ENCODE measurements around the gene ATF4.

Gene ATF4

DNA sequence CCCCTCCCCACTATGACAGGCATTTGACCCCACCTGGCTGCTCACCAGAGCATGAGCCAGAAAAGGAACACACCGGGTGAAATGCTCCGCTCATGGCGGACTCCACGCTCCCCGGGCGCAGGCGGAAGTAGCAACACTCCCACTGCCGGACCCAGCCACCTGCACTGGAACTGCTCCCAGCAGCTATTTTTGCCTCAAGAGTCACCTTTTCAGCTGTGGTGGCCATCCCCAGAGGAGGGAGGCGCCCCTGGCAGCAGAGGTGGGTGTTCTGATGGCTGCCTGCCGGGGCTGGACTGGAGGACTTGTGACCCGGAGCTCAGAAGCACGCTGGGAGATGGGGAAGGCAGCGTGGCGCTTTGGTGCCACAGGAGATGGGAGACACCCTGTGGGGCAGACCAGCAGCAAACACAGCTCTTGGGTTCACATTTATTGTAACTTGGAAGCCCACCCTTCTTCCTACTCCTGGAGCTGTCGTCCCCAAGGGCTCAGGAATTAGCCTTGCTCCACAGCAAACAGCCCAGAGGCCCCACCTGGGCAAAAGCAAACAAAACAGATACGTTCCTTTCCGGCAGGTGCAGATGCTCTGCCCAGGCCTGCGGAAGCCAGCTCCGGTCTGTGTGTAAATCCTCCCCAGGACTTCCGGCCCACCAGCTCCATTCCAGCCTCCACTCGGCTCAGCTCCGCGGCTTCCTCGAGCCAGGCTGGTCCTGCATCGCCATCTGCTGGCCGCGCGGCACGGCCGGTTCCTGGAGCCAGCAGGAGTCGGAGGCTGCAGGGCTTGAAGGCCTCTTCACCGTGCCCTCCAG is 8.5 kb downstream of the ATF4 start (continued):
- TF ChIP-seq ZSCAN23 (tag by site-specific recombination; IDR thresholded peaks at IDR 0.05), result peak; percentile 90
- TF ChIP-seq ZNF555 (tag by site-specific recombination; conservative IDR thresholded peaks at IDR 0.05), result no peak
- no peak for TF ChIP-seq ZNF214 (tag by site-specific recombination; IDR thresholded peaks at IDR 0.05; ENCODE audit: borderline replicate concordance)
- no peak for TF ChIP-seq ZNF169 (tag by site-specific recombination; IDR thresholded peaks at IDR 0.05)
- TF ChIP-seq HOXD13 (CRISPR knock-in tag; IDR thresholded peaks at IDR 0.05; ENCODE audit: borderline replicate concordance), result no peak
- TF ChIP-seq ZNF707 (tag by site-specific recombination; IDR thresholded peaks at IDR 0.05), result no peak
- TF ChIP-seq FEZF1 (tag by site-specific recombination; IDR thresholded peaks at IDR 0.05), result no peak
- no peak for TF ChIP-seq ZNF624 (tag by site-specific recombination; IDR thresholded peaks at IDR 0.05)
- TF ChIP-seq, protein P1, sequence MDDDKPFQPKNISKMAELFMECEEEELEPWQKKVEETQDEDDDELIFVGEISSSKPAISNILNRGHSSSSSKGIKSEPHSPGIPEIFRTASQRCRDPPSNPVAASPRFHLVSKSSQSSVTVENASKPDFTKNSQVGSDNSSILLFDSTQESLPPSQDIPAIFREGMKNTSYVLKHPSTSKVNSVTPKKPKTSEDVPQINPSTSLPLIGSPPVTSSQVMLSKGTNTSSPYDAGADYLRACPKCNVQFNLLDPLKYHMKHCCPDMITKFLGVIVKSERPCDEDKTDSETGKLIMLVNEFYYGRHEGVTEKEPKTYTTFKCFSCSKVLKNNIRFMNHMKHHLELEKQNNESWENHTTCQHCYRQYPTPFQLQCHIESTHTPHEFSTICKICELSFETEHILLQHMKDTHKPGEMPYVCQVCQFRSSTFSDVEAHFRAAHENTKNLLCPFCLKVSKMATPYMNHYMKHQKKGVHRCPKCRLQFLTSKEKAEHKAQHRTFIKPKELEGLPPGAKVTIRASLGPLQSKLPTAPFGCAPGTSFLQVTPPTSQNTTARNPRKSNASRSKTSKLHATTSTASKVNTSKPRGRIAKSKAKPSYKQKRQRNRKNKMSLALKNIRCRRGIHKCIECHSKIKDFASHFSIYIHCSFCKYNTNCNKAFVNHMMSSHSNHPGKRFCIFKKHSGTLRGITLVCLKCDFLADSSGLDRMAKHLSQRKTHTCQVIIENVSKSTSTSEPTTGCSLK (tag by site-specific recombination; IDR thresholded peaks at IDR 0.05), result no peak
- no peak for TF ChIP-seq ZNF792 (tag by site-specific recombination; IDR thresholded peaks at IDR 0.05)
- TF ChIP-seq ZNF433 (tag by site-specific recombination; IDR thresholded peaks at IDR 0.05; ENCODE audit: low read depth), result no peak
- 0 out of 2 replicates have a peak, but pooled peaks have one; percentile 5 for TF ChIP-seq ZNF768 (tag by site-specific recombination; IDR thresholded peaks at IDR 0.05)
- TF ChIP-seq ZBTB11 (tag by site-specific recombination; conservative IDR thresholded peaks at IDR 0.05; ENCODE audit: low read depth), result peak; percentile 71
- TF ChIP-seq SCRT2 (tag by site-specific recombination; IDR thresholded peaks at IDR 0.05), result peak; percentile 38; the same call in 1 of the 2 replicates
- TF ChIP-seq KLF16 (tag by site-specific recombination; IDR thresholded peaks at IDR 0.05), result peak; percentile 85
- TF ChIP-seq, protein P2, sequence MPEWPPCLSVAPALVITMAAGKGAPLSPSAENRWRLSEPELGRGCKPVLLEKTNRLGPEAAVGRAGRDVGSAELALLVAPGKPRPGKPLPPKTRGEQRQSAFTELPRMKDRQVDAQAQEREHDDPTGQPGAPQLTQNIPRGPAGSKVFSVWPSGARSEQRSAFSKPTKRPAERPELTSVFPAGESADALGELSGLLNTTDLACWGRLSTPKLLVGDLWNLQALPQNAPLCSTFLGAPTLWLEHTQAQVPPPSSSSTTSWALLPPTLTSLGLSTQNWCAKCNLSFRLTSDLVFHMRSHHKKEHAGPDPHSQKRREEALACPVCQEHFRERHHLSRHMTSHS (tag by site-specific recombination; IDR thresholded peaks at IDR 0.05), result no peak
- TF ChIP-seq ZNF423 (tag by site-specific recombination; IDR thresholded peaks at IDR 0.05), result no peak
- TF ChIP-seq ZNF335 (tag by site-specific recombination; conservative IDR thresholded peaks at IDR 0.05), result peak; percentile 61
- no peak for TF ChIP-seq MZF1 (tag by site-specific recombination; IDR thresholded peaks at IDR 0.05; ENCODE audit: borderline replicate concordance)
- no peak for TF ChIP-seq ZNF704 (tag by site-specific recombination; IDR thresholded peaks at IDR 0.05)
- TF ChIP-seq, protein P3, sequence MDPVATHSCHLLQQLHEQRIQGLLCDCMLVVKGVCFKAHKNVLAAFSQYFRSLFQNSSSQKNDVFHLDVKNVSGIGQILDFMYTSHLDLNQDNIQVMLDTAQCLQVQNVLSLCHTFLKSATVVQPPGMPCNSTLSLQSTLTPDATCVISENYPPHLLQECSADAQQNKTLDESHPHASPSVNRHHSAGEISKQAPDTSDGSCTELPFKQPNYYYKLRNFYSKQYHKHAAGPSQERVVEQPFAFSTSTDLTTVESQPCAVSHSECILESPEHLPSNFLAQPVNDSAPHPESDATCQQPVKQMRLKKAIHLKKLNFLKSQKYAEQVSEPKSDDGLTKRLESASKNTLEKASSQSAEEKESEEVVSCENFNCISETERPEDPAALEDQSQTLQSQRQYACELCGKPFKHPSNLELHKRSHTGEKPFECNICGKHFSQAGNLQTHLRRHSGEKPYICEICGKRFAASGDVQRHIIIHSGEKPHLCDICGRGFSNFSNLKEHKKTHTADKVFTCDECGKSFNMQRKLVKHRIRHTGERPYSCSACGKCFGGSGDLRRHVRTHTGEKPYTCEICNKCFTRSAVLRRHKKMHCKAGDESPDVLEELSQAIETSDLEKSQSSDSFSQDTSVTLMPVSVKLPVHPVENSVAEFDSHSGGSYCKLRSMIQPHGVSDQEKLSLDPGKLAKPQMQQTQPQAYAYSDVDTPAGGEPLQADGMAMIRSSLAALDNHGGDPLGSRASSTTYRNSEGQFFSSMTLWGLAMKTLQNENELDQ (tag by site-specific recombination; IDR thresholded peaks at IDR 0.05; ENCODE audit: low read depth), result no peak
- TF ChIP-seq ZNF138 (tag by site-specific recombination; IDR thresholded peaks at IDR 0.05; ENCODE audit: borderline replicate concordance), result no peak
- TF ChIP-seq ZNF292 (tag by site-specific recombination; IDR thresholded peaks at IDR 0.05; ENCODE audit: borderline replicate concordance, low read depth), result no peak
- TF ChIP-seq ZNF239 (tag by site-specific recombination; IDR thresholded peaks at IDR 0.05), result peak; percentile 83; the same call in 1 of the 2 replicates
- TF ChIP-seq, protein P4, sequence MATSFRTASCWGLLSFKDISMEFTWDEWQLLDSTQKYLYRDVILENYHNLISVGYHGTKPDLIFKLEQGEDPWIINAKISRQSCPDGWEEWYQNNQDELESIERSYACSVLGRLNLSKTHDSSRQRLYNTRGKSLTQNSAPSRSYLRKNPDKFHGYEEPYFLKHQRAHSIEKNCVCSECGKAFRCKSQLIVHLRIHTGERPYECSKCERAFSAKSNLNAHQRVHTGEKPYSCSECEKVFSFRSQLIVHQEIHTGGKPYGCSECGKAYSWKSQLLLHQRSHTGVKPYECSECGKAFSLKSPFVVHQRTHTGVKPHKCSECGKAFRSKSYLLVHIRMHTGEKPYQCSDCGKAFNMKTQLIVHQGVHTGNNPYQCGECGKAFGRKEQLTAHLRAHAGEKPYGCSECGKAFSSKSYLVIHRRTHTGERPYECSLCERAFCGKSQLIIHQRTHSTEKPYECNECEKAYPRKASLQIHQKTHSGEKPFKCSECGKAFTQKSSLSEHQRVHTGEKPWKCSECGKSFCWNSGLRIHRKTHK (tag by site-specific recombination; IDR thresholded peaks at IDR 0.05), result no peak
- TF ChIP-seq TCF7L2 (IDR thresholded peaks at IDR 0.05; ENCODE audit: borderline replicate concordance, low read depth, low read length), result no peak
